ENCODE results near the gene GSG1L.

DNA sequence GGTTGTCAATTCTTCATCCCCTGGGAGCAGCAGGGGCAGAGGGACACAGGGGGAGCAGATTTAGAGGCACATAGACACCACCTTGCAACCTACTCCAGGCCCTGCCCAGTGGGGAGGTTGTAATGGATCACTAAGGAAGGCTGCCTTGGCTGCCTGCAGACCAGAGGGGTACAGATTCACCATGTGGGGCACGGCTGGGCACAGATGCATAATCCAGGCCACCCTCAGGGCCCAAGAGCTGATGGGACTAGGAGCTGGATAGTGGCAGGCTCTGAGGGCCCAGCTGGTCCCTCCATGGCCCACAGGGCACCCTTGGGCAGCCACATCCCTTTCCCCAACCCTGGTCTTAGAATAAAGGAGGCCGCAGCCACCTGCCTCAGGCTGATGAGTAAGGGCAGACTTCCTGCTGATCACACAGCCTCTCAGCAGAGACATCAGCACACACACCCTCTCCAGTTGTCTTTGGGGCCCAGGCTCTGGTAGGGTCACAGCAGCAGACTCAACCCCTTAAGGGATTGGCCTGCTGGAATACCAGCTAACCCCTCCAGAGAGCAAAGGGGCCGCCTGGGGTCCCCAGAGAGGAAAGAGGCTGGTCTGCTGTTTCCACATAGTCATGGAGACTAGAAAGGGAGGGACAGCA, 224.9 kb downstream of the GSG1L start:
- TF ChIP-seq, protein P1, sequence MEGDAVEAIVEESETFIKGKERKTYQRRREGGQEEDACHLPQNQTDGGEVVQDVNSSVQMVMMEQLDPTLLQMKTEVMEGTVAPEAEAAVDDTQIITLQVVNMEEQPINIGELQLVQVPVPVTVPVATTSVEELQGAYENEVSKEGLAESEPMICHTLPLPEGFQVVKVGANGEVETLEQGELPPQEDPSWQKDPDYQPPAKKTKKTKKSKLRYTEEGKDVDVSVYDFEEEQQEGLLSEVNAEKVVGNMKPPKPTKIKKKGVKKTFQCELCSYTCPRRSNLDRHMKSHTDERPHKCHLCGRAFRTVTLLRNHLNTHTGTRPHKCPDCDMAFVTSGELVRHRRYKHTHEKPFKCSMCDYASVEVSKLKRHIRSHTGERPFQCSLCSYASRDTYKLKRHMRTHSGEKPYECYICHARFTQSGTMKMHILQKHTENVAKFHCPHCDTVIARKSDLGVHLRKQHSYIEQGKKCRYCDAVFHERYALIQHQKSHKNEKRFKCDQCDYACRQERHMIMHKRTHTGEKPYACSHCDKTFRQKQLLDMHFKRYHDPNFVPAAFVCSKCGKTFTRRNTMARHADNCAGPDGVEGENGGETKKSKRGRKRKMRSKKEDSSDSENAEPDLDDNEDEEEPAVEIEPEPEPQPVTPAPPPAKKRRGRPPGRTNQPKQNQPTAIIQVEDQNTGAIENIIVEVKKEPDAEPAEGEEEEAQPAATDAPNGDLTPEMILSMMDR (conservative IDR thresholded peaks at IDR 0.05): no peak
- no peak for TF ChIP-seq EZH2 (IDR thresholded peaks at IDR 0.05; ENCODE audit: low read depth)

Measured in PC-9 (cell line).